Neural cell (in vitro differentiated cells): ENCODE measurements around the gene SLCO1B1. TPM values are rescaled to one million over a fixed set of nuclear protein-coding genes. Genes with fewer than 3 reads are reported as not detected.
"Not testable (repeated sequence)": the region's sequence is repeated elsewhere in the genome, so short reads cannot be mapped to it uniquely, and the experiment has no call there.

Experiments used
- H2AFZ ChIP-seq: fragments of 200-600, 300-800 bp; sonication (generic), shearing (Covaris generic); 2 replicates; pipeline ENCODE4 v1.6.0; 2014; ENCODE audit warnings: low read depth, mild to moderate bottlenecking, antibody characterized with exemption, low read length, moderate library complexity
- H3F3A ChIP-seq: fragments of 200-600 bp; shearing (Covaris generic); 2 replicates; pipeline ENCODE4 v1.6.1; 2016; ENCODE audit warnings: mild to moderate bottlenecking, moderate library complexity, mixed read lengths, antibody characterized with exemption, low read length; ENCODE audit not compliant: insufficient read depth, poor library complexity, severe bottlenecking
- H3K27ac ChIP-seq: fragments of 200-600, 300-800 bp; sonication (generic), shearing (Covaris generic); 2 replicates; pipeline ENCODE4 v1.5.1; 2014; ENCODE audit warnings: mild to moderate bottlenecking, low read length, moderate library complexity
- H3K27me3 ChIP-seq: fragments of 300-800, 200-600 bp; sonication (generic), shearing (Covaris generic); 2 replicates; pipeline ENCODE4 v1.6.0; 2014; ENCODE audit warnings: mild to moderate bottlenecking, low read depth, low read length, moderate library complexity; ENCODE audit not compliant: insufficient read depth
- H3K36me3 ChIP-seq: fragments of 300-800, 200-600 bp; sonication (generic), shearing (Covaris generic); 2 replicates; pipeline ENCODE4 v1.5.1; 2014; ENCODE audit warnings: mild to moderate bottlenecking, antibody characterized with exemption, low read length, moderate library complexity; ENCODE audit not compliant: insufficient read depth
- H3K4me2 ChIP-seq: fragments of 300-800, 200-600 bp; sonication (generic), shearing (Covaris generic); 2 replicates; pipeline ENCODE4 v1.6.0; 2014; ENCODE audit warnings: mild to moderate bottlenecking, low read length
- H3K4me3 ChIP-seq: fragments of 300-800, 200-600 bp; sonication (generic), shearing (Covaris generic); 2 replicates; pipeline ENCODE4 v1.5.1; 2014; ENCODE audit warnings: mild to moderate bottlenecking, low read length, moderate library complexity
- H3K79me2 ChIP-seq: fragments of 200-600 bp; shearing (Covaris generic); replicated peaks from 2 replicates; pipeline ENCODE4 v1.6.0; 2014; ENCODE audit warnings: mild to moderate bottlenecking, low read length, moderate library complexity; ENCODE audit not compliant: insufficient read depth
- H3K9ac ChIP-seq: fragments of 300-800, 200-600 bp; sonication (generic), shearing (Covaris generic); 2 replicates; pipeline ENCODE4 v1.6.1; 2016; ENCODE audit warnings: mild to moderate bottlenecking, low read length, mixed read lengths
- H3K9me2 ChIP-seq: fragments of 200-600 bp; shearing (Covaris generic); 2 replicates; pipeline ENCODE4 v1.6.1; 2016; ENCODE audit warnings: mild to moderate bottlenecking, low read length, mixed read lengths; ENCODE audit not compliant: insufficient read depth
- H3K9me3 ChIP-seq: fragments of 200-600, 300-800 bp; sonication (generic), shearing (Covaris generic); 2 replicates; pipeline ENCODE4 v1.6.1; 2016; ENCODE audit warnings: mild to moderate bottlenecking, mixed run types, low read length, moderate library complexity, mixed read lengths
- H4K20me1 ChIP-seq: fragments of 200-600 bp; shearing (Covaris generic); 2 replicates; pipeline ENCODE4 v1.6.1; 2016; ENCODE audit warnings: mild to moderate bottlenecking, mixed run types; ENCODE audit not compliant: insufficient read depth
- EP300 ChIP-seq: fragments of 450-650 bp; conservative IDR thresholded peaks from 2 replicates; pipeline ENCODE4 v1.6.1; 2014; ENCODE audit warnings: antibody characterized with exemption, mild to moderate bottlenecking, moderate library complexity; ENCODE audit not compliant: poor library complexity, severe bottlenecking
- EZH2 ChIP-seq: fragments of 200-600, 300-800 bp; shearing (Covaris generic), sonication (generic); IDR thresholded peaks from 2 replicates; pipeline ENCODE4 v1.6.1; 2014; ENCODE audit warnings: antibody characterized with exemption, low read length, borderline replicate concordance, mild to moderate bottlenecking; ENCODE audit not compliant: insufficient read depth, poor library complexity, severe bottlenecking
- MXI1 ChIP-seq: fragments of 450-650 bp; conservative IDR thresholded peaks from 2 replicates; pipeline ENCODE4 v1.6.1; 2014; ENCODE audit warnings: antibody characterized with exemption, mild to moderate bottlenecking; ENCODE audit not compliant: poor library complexity, severe bottlenecking
- POLR2AphosphoS5 ChIP-seq: IDR thresholded peaks from 2 replicates; pipeline ENCODE4 v1.6.1; 2012
- RAD21 ChIP-seq: fragments of 450-650 bp; conservative IDR thresholded peaks from 2 replicates; pipeline ENCODE4 v1.6.1; 2014; ENCODE audit warnings: antibody characterized with exemption, mild to moderate bottlenecking, moderate library complexity
- SMC3 ChIP-seq: fragments of 450-650 bp; conservative IDR thresholded peaks from 2 replicates; pipeline ENCODE4 v1.6.1; 2014; ENCODE audit warnings: antibody characterized with exemption, mild to moderate bottlenecking, moderate library complexity; ENCODE audit not compliant: poor library complexity
- TAF1 ChIP-seq: IDR thresholded peaks from 2 replicates; pipeline ENCODE4 v1.6.1; 2012; ENCODE audit warnings: low read depth
- polyA plus RNA-seq: library from polyadenylated mRNA; depleted of rRNA; stranded (reverse); fragments of >200 nt; gene quantifications from 2 replicates; pipeline ENCODE4 v1.2.3, GENCODE V29; 2014
- TF ChIP-seq, protein P1 (sequence below): IDR thresholded peaks from 2 replicates; pipeline ENCODE4 v1.6.1; 2012; ENCODE audit warnings: borderline replicate concordance
- TF ChIP-seq, protein P2 (sequence below): fragments of 450-650 bp; IDR thresholded peaks from 2 replicates; pipeline ENCODE4 v1.5.1; 2014; ENCODE audit warnings: antibody characterized with exemption, mild to moderate bottlenecking, moderate library complexity; ENCODE audit not compliant: poor library complexity, severe bottlenecking

SLCO1B1 gene
- polyA plus RNA-seq, 1 donor from 2014 or later = not detected

DNA sequence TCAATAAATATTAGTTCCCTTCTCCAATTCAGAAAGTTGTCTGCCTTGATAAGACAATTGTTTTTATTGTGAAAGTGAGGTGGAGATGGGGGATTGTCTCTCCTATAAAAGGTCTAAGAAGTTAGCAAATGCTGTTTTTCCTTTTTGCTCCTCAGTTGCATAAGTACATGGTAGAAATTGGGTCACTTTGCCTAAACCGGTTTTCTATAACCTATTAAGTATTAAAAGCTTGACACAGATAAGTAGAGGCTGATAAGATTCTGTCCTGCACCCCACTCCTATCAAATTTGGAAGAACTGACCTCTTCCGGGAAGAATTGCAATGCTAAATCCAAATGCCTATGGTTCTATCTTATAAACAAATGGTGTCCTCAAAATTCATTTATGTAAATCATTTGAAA, 7.0 kb downstream of the SLCO1B1 start:
- no peak overlapping the region for H2AFZ ChIP-seq
- no peaks in the 10 kb centered on the region for H3K79me2 ChIP-seq
- no peaks in the 10 kb centered on the region for H3K36me3 ChIP-seq
- H3K27ac ChIP-seq = no peak overlapping the region
- H3K4me2 ChIP-seq = no peak overlapping the region
- no peaks in the 10 kb centered on the region for H4K20me1 ChIP-seq
- TF ChIP-seq TAF1 = no peak
- TF ChIP-seq, protein P1, sequence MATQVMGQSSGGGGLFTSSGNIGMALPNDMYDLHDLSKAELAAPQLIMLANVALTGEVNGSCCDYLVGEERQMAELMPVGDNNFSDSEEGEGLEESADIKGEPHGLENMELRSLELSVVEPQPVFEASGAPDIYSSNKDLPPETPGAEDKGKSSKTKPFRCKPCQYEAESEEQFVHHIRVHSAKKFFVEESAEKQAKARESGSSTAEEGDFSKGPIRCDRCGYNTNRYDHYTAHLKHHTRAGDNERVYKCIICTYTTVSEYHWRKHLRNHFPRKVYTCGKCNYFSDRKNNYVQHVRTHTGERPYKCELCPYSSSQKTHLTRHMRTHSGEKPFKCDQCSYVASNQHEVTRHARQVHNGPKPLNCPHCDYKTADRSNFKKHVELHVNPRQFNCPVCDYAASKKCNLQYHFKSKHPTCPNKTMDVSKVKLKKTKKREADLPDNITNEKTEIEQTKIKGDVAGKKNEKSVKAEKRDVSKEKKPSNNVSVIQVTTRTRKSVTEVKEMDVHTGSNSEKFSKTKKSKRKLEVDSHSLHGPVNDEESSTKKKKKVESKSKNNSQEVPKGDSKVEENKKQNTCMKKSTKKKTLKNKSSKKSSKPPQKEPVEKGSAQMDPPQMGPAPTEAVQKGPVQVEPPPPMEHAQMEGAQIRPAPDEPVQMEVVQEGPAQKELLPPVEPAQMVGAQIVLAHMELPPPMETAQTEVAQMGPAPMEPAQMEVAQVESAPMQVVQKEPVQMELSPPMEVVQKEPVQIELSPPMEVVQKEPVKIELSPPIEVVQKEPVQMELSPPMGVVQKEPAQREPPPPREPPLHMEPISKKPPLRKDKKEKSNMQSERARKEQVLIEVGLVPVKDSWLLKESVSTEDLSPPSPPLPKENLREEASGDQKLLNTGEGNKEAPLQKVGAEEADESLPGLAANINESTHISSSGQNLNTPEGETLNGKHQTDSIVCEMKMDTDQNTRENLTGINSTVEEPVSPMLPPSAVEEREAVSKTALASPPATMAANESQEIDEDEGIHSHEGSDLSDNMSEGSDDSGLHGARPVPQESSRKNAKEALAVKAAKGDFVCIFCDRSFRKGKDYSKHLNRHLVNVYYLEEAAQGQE = no peak
- TF ChIP-seq RAD21 = no peak
- no peak overlapping the region for H3K9ac ChIP-seq
- no peaks in the 10 kb centered on the region for H3F3A ChIP-seq
- H3K27me3 ChIP-seq = no peaks in the 10 kb centered on the region
- no peaks in the 10 kb centered on the region for H3K9me3 ChIP-seq
- no peaks in the 10 kb centered on the region for H3K9me2 ChIP-seq
- H3K4me3 ChIP-seq = no peak overlapping the region

DNA sequence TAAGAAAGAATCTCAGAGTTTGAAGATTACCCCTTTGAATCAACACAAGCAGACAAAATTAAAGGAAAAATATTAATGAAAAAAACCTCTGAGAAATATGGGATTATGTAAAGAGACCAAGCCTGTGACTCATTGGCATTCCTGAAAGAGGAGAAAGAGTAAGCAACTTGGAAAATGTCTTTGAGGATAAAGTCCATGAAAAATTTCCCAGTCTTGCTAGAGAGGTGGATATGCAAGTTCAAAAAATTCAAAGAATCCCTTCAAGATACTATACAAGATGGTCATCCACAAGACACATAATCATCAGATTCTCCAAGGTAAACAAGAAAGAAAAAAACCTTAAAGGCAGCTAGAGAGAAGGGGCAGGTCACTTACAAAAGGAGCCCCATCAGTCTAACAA, 13.3 kb downstream of the SLCO1B1 start:
- H3K27me3 ChIP-seq = no peaks in the 10 kb centered on the region

DNA sequence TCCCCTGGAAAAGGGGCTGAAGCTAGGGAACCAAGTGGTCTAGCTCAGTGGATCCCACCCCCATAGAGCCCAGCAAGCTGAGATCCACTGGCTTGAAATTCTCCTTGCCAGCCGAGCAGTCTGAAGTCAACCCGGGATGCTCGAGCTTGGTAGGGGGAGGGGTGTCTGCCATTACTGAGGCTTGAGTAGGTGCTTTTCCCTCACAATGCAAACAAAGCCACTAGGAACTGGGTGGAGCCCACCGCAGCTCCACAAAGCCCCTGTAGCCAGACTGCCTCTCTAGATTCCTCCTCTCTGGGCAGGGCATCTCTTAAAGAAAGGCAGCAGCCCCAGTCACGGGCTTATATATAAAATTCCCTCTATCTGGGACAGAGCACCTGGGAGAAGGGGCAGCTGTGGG, 18.9 kb downstream of the SLCO1B1 start:
- not testable (repeated sequence) for H2AFZ ChIP-seq, H3K9ac ChIP-seq

More for the DNA sequence above, 13.3 kb downstream of the SLCO1B1 start:
- H3K9me3 ChIP-seq = no peaks in the 10 kb centered on the region
- H2AFZ ChIP-seq = no peak overlapping the region
- no peak overlapping the region for H3K27ac ChIP-seq
- H3K79me2 ChIP-seq = no peaks in the 10 kb centered on the region
- H3F3A ChIP-seq = no peaks in the 10 kb centered on the region
- no peaks in the 10 kb centered on the region for H4K20me1 ChIP-seq
- no peak overlapping the region for H3K4me2 ChIP-seq
- TF ChIP-seq TAF1 (no peak), EZH2 (no peak), EP300 (no peak), RAD21 (no peak), SMC3 (no peak), MXI1 (no peak), POLR2AphosphoS5 (no peak)
- TF ChIP-seq, protein P2, sequence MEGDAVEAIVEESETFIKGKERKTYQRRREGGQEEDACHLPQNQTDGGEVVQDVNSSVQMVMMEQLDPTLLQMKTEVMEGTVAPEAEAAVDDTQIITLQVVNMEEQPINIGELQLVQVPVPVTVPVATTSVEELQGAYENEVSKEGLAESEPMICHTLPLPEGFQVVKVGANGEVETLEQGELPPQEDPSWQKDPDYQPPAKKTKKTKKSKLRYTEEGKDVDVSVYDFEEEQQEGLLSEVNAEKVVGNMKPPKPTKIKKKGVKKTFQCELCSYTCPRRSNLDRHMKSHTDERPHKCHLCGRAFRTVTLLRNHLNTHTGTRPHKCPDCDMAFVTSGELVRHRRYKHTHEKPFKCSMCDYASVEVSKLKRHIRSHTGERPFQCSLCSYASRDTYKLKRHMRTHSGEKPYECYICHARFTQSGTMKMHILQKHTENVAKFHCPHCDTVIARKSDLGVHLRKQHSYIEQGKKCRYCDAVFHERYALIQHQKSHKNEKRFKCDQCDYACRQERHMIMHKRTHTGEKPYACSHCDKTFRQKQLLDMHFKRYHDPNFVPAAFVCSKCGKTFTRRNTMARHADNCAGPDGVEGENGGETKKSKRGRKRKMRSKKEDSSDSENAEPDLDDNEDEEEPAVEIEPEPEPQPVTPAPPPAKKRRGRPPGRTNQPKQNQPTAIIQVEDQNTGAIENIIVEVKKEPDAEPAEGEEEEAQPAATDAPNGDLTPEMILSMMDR = no peak
- TF ChIP-seq, protein P1 = no peak
- no peaks in the 10 kb centered on the region for H3K36me3 ChIP-seq
- no peak overlapping the region for H3K9ac ChIP-seq
- no peak overlapping the region for H3K4me3 ChIP-seq
- H3K9me2 ChIP-seq = no peaks in the 10 kb centered on the region

More for the DNA sequence above, 18.9 kb downstream of the SLCO1B1 start:
- H3K4me3 ChIP-seq, H3K9me3 ChIP-seq, H3F3A ChIP-seq, H3K36me3 ChIP-seq, H4K20me1 ChIP-seq, H3K4me2 ChIP-seq, H3K27me3 ChIP-seq, H3K27ac ChIP-seq, H3K9me2 ChIP-seq, H3K79me2 ChIP-seq: not testable (repeated sequence)
